Prostate gland (tissue), 2 donors: Measurements from ENCODE around the gene SNX10.

Experiments
- CTCF ChIP-seq, 4 experiments: fragments of 200-600 bp in 2 of 4; fragments of 450-650 bp in 2 of 4; sonication (generic) in 2 of 4; IDR thresholded peaks; 1 replicate in 3 of 4; 2 replicates in 1 of 4; pipeline ENCODE4 v1.5.1; 2016 to 2019; ENCODE audit warnings: antibody characterized with exemption in 4 of 4, mild to moderate bottlenecking in 2 of 4, moderate library complexity in 2 of 4
- POLR2AphosphoS5 ChIP-seq: sonication (generic); formaldehyde crosslinking; IDR thresholded peaks from one replicate; pipeline ENCODE4 v1.6.1; 2017; ENCODE audit warnings: antibody characterized with exemption

GRCh38 chr7:26340476-26341018 is 48.9 kb downstream of the SNX10 start:
- TF ChIP-seq CTCF (IDR thresholded peaks at IDR 0.05) (no peak), POLR2AphosphoS5 (no peak)
